Ishikawa (cell line): ENCODE data around the gene DNAJB4.

Experiments used
- CEBPB ChIP-seq: IDR thresholded peaks from 2 replicates; pipeline ENCODE4 v1.6.1; 2012
- CREB1 ChIP-seq: IDR thresholded peaks from 2 replicates; pipeline ENCODE4 v1.6.1; 2012; ENCODE audit warnings: low read depth
- EGR1 ChIP-seq: IDR thresholded peaks from 2 replicates; pipeline ENCODE4 v1.6.1; 2012
- EP300 ChIP-seq: IDR thresholded peaks from 2 replicates; pipeline ENCODE4 v1.6.1; 2012; ENCODE audit warnings: borderline replicate concordance
- FOXM1 ChIP-seq: IDR thresholded peaks from 2 replicates; pipeline ENCODE4 v1.6.1; 2012; ENCODE audit warnings: low read depth, borderline replicate concordance
- MAX ChIP-seq: IDR thresholded peaks from 2 replicates; pipeline ENCODE4 v1.6.1; 2012
- NFIC ChIP-seq: IDR thresholded peaks from 2 replicates; pipeline ENCODE4 v1.6.1; 2012
- RAD21 ChIP-seq: IDR thresholded peaks from 2 replicates; pipeline ENCODE4 v1.6.1; 2012; ENCODE audit warnings: low read depth
- REST ChIP-seq: IDR thresholded peaks from 2 replicates; pipeline ENCODE4 v1.6.1; 2012; ENCODE audit warnings: low read depth, mild to moderate bottlenecking
- TAF1 ChIP-seq: IDR thresholded peaks from 2 replicates; pipeline ENCODE4 v1.6.1; 2012; ENCODE audit warnings: low read depth, mild to moderate bottlenecking
- TCF12 ChIP-seq: IDR thresholded peaks from 2 replicates; pipeline ENCODE4 v1.6.1; 2012; ENCODE audit warnings: low read depth
- TEAD4 ChIP-seq: IDR thresholded peaks from 2 replicates; pipeline ENCODE4 v1.6.1; 2012
- USF1 ChIP-seq: IDR thresholded peaks from 2 replicates; pipeline ENCODE4 v1.6.1; 2012
- YY1 ChIP-seq: IDR thresholded peaks from 2 replicates; pipeline ENCODE4 v1.6.1; 2012; ENCODE audit warnings: low read depth
- ZBTB7A ChIP-seq: IDR thresholded peaks from 2 replicates; pipeline ENCODE4 v1.6.1; 2012; ENCODE audit warnings: low read depth

The DNAJB4 gene

GRCh38 chr1:78053498-78053897 lies 48.8 kb downstream of the DNAJB4 start:
- no peak for TF ChIP-seq TAF1
- no peak for TF ChIP-seq EGR1
- no peak for TF ChIP-seq RAD21

GRCh38 chr1:78054559-78054958 lies 49.8 kb downstream of the DNAJB4 start:
- TF ChIP-seq CEBPB (no peak), ZBTB7A (no peak), TAF1 (no peak), YY1 (no peak), REST (no peak), TCF12 (no peak), MAX (no peak), EGR1 (no peak), EP300 (no peak), RAD21 (no peak), FOXM1 (no peak), CREB1 (no peak), NFIC (no peak), USF1 (no peak), TEAD4 (no peak)

- TF ChIP-seq MAX: no peak
- TF ChIP-seq REST: no peak
- no peak for TF ChIP-seq ZBTB7A
- no peak for TF ChIP-seq EGR1
- TF ChIP-seq TEAD4: no peak
- no peak for TF ChIP-seq EP300
- no peak for TF ChIP-seq RAD21
- TF ChIP-seq CEBPB: no peak
- TF ChIP-seq FOXM1: no peak
- TF ChIP-seq TAF1: no peak
- TF ChIP-seq USF1: no peak
- no peak for TF ChIP-seq CREB1
- TF ChIP-seq YY1: no peak
- TF ChIP-seq NFIC: no peak
- no peak for TF ChIP-seq TCF12
These were observed 50.2 kb downstream of the DNAJB4 start for GRCh38 chr1:78054972-78055371.

- TF ChIP-seq ZBTB7A (no peak), CEBPB (no peak), CREB1 (no peak), MAX (no peak)
These were observed 50.9 kb downstream of the DNAJB4 start for GRCh38 chr1:78055565-78056132.

- TF ChIP-seq USF1: no peak
- TF ChIP-seq TCF12: no peak
- no peak for TF ChIP-seq NFIC
- TF ChIP-seq CREB1: no peak
- TF ChIP-seq MAX: no peak
- TF ChIP-seq EGR1: no peak
- TF ChIP-seq YY1: no peak
- TF ChIP-seq CEBPB: no peak
- TF ChIP-seq TEAD4: no peak
- no peak for TF ChIP-seq EP300
- no peak for TF ChIP-seq TAF1
- no peak for TF ChIP-seq ZBTB7A
- TF ChIP-seq REST: no peak
- no peak for TF ChIP-seq RAD21
- TF ChIP-seq FOXM1: no peak
These were observed 53.9 kb downstream of the DNAJB4 start for GRCh38 chr1:78058670-78059069.
